ENCODE measurements around the gene HDAC9.

Gene HDAC9

GRCh38 chr7:18905316-18905943 is 409.9 kb downstream of the HDAC9 start:
- no peak for TF ChIP-seq CTCF (IDR thresholded peaks at IDR 0.05; ENCODE audit: low read depth, low read length)
- no peaks in the 10 kb centered on the region for H3K27me3 ChIP-seq
- no peaks in the 10 kb centered on the region for H3K36me3 ChIP-seq
- peaks cover 17% of the 10 kb centered on the region for H3K4me1 ChIP-seq
- no peaks in the 10 kb centered on the region for H3K9me3 ChIP-seq
- no peak for DNase-seq
- no peak overlapping the region for H3K4me3 ChIP-seq (ENCODE audit: low read depth, low read length)

DNA sequence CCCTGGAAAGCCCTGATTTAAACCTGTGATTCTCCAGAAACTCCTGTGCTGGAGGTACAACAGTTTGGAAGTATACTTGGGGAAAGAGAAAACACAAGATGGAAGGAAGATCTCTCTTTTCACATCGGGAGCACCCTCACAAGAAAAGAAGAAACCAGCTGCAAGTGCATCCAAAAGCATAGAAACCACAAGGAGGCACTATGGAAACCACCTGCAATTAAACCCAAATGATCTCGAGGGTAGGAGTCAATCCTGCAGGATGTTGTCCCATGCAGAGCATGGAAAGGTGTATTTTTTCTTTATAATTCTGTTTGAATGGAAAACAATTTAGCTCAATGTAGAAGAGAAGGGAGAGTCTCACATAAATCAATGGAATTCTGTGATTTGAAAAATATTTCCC is 411.4 kb downstream of the HDAC9 start:
- H3K9me3 ChIP-seq, result no peaks in the 10 kb centered on the region
- H3K36me3 ChIP-seq, result no peaks in the 10 kb centered on the region
- no peak overlapping the region for H3K4me3 ChIP-seq (ENCODE audit: low read depth, low read length)
- no peak for DNase-seq
- TF ChIP-seq CTCF (IDR thresholded peaks at IDR 0.05; ENCODE audit: low read depth, low read length), result peak; percentile 44
- no peaks in the 10 kb centered on the region for H3K27me3 ChIP-seq
- H3K4me1 ChIP-seq, result peaks cover 10% of the 10 kb centered on the region

- H3K4me1 ChIP-seq, result no peaks in the 10 kb centered on the region
- no peaks in the 10 kb centered on the region for H3K9me3 ChIP-seq
- H3K4me3 ChIP-seq (ENCODE audit: low read depth, low read length), result no peak overlapping the region
- H3K36me3 ChIP-seq, result no peaks in the 10 kb centered on the region
- DNase-seq, result no peak
- no peaks in the 10 kb centered on the region for H3K27me3 ChIP-seq
- TF ChIP-seq CTCF (IDR thresholded peaks at IDR 0.05; ENCODE audit: low read depth, low read length), result no peak
Measured at GRCh38 chr7:18913106-18913505, 417.6 kb downstream of the HDAC9 start.

DNA sequence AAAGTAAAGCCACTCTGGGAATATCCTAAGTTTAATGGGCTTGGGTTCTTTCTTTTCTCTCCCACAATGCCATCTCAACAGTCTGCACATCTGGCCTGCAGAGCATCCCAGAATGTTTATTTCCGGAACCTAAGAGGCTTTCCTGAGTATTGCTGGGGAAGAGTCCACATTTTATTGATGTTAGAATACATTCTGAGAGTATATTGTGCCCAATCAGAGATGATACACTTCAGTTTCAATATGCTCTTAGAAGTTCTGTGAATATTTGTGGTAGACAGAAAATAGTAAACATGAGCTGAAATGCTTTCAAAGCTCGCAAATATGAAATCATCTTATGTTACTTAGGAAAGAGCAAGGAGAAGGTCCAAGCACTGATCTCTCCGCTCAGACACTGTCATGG is 421.3 kb downstream of the HDAC9 start:
- no peaks in the 10 kb centered on the region for H3K4me1 ChIP-seq
- H3K4me3 ChIP-seq (ENCODE audit: low read depth, low read length), result no peak overlapping the region
- no peak for TF ChIP-seq CTCF (IDR thresholded peaks at IDR 0.05; ENCODE audit: low read depth, low read length)
- no peaks in the 10 kb centered on the region for H3K27me3 ChIP-seq
- DNase-seq, result no peak
- no peaks in the 10 kb centered on the region for H3K36me3 ChIP-seq
- no peaks in the 10 kb centered on the region for H3K9me3 ChIP-seq

DNA sequence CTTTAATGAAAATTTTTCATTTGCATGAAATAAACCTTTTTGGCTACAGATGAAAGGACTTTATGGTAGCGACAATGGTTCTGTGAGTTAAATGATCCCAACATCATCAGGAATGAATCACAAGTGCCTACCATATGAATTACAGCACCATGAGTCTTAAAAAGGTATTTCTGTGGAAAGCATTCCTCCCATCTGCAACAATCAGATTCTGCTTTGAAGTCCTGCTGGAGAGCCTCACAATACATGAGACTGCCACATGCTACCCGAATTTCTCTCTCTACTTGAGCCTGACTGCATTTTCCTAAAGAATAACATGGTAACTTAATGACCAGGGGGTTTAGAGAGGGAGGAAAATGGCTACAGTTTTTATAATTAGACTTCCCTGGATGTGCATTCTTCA is 431.6 kb downstream of the HDAC9 start:
- TF ChIP-seq CTCF (IDR thresholded peaks at IDR 0.05; ENCODE audit: low read depth, low read length), result no peak
- H3K27me3 ChIP-seq, result no peaks in the 10 kb centered on the region
- no peak for DNase-seq
- no peak overlapping the region for H3K4me3 ChIP-seq (ENCODE audit: low read depth, low read length)
- no peaks in the 10 kb centered on the region; the same call in none of the 2 replicates for H3K4me1 ChIP-seq
- no peaks in the 10 kb centered on the region for H3K9me3 ChIP-seq
- no peaks in the 10 kb centered on the region for H3K36me3 ChIP-seq

GRCh38 chr7:18936265-18936664 is 440.7 kb downstream of the HDAC9 start:
- DNase-seq, result no peak
- no peaks in the 10 kb centered on the region for H3K36me3 ChIP-seq
- TF ChIP-seq CTCF (IDR thresholded peaks at IDR 0.05; ENCODE audit: low read depth, low read length), result no peak
- H3K27me3 ChIP-seq, result no peaks in the 10 kb centered on the region
- no peak overlapping the region for H3K4me3 ChIP-seq (ENCODE audit: low read depth, low read length)
- H3K9me3 ChIP-seq, result no peaks in the 10 kb centered on the region
- H3K4me1 ChIP-seq, result no peaks in the 10 kb centered on the region; the same call in 1 of the 2 replicates

All from BE2C (cell line).